LHCN-M2 (cell line): ENCODE data around the gene HRH2. TPM values are rescaled to one million over a fixed set of nuclear protein-coding genes. Genes with fewer than 3 reads are reported as not detected.
"Not testable (repeated sequence)": the region's sequence is repeated elsewhere in the genome, so short reads cannot be mapped to it uniquely, and the experiment has no call there.

Experiments
- DNase-seq: peaks from one replicate; pipeline ENCODE4 v3.0.0-alpha.2; 2012; ENCODE audit warnings: low read depth
- polyA plus RNA-seq: library from polyadenylated mRNA; unstranded; fragments of >200 nt; gene quantifications from one replicate; pipeline ENCODE4 v1.2.1, GENCODE V29; 2012; ENCODE audit warnings: missing spikeins
- total RNA-seq: library from RNA; depleted of rRNA; stranded (reverse); fragments of >200 nt; gene quantifications from 2 replicates; pipeline ENCODE4 v1.2.3, GENCODE V29; 2014; rRNA removed

The HRH2 gene, protein sequence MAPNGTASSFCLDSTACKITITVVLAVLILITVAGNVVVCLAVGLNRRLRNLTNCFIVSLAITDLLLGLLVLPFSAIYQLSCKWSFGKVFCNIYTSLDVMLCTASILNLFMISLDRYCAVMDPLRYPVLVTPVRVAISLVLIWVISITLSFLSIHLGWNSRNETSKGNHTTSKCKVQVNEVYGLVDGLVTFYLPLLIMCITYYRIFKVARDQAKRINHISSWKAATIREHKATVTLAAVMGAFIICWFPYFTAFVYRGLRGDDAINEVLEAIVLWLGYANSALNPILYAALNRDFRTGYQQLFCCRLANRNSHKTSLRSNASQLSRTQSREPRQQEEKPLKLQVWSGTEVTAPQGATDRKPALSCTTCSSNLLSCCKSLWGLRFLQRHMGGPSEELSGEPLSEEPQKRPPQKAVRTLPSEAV
- not detected in 2 replicates for total RNA-seq
- polyA plus RNA-seq = not detected

GRCh38 chr5:175657593-175658271 is at the start of gene HRH2:
HRH2 (plus strand) TSS chr5:175658071; CDS start chr5:175683234, 25,163 bp downstream.
- no peak for DNase-seq

DNA sequence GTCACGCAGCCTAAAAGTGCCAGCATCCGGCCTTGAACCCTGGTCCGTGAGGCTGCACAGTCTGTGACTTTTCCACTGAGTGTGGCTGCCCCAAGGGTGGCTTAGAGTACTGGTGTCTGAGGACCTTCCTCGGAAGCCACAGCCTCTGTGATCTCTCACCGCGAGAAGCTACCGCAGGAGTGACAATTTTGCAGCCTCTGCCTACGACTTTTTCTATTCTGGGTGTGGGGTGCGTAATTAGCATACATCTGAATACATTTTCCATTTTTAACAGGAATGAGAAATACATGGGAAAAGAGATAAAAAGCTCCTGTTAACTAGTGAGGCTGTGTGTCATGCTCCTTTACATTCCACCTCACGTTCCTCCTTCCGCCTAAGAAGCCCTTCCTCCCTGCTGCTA is 48.3 kb upstream of the HRH2 start:
- DNase-seq = no peak

- no peak for DNase-seq
Observed at GRCh38 chr5:175610381-175610780, 47.5 kb upstream of the HRH2 start.

- DNase-seq = no peak
Observed at GRCh38 chr5:175610898-175611297, 47.0 kb upstream of the HRH2 start.

DNA sequence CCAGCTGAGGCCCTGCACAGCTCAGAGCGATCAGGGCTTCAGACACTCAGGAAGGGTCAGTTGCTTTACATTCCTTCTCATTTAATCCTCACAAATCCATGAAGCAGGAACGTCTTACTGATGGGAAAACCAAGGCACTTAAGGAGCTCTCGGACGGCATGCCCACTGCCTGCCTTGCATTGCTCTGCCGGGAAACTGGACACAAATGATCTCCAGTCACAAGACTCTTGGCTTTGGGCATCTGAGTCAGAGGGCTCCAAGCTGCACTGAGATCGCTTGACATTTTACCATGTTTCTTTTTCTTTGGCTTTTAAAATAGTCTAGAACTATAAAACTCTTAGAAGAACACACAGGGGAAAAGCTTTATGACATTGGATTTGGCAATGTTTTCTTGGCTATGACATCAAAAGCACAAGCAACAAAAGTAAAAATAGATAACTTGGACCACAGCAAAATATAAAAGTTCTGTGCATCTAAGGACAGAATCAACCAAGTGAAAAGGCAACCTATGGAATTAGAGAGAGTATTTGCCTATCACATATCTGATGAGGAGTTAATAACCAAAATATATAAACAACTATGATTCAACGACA is 43.6 kb upstream of the HRH2 start:
- no peak for DNase-seq

DNA sequence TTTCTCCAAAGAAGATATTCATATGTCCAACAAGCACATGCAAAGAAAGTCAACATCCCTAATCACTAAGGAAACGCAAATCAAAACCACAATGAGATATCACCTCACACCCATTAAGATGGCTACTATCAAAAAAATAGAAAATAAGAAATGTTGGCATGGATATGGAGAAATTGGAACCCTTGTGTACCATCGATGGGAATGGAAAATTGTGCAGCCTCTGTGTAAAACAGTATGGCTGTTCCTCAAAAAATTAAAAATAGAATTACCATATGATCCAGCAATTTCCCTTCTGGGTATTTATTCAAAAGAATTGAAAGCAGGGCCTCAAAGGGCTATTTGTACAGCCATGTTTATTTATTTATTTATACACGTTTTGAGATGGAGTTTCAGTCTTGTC is 43.0 kb upstream of the HRH2 start:
- DNase-seq = no peak

GRCh38 chr5:175616083-175616482 is 41.8 kb upstream of the HRH2 start:
- DNase-seq = no peak

- DNase-seq = not testable (repeated sequence)
Observed at GRCh38 chr5:175616527-175616926, 41.3 kb upstream of the HRH2 start.

GRCh38 chr5:175617447-175617846 is 40.4 kb upstream of the HRH2 start:
- DNase-seq = no peak

GRCh38 chr5:175620527-175620926 is 37.3 kb upstream of the HRH2 start:
- no peak for DNase-seq

DNA sequence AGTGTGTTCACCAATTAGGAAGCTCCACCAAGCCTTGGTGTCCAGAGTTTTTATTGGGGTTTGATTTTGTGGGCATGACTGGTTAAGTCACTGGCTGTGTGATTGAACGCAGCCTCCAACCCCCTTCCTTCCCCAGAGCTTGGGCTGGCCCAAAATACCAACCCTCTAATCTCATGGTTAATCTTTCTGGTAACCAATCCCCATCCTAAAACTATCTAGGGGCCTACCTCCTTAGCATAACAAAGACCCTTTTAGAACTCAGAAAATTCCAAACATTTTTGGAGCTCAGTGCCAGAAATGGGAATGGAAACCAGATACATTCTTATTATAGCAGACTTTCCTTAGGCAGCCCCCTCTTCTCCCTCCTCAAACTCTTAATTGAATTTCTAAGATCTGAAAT is 35.9 kb upstream of the HRH2 start:
- no peak for DNase-seq

DNA sequence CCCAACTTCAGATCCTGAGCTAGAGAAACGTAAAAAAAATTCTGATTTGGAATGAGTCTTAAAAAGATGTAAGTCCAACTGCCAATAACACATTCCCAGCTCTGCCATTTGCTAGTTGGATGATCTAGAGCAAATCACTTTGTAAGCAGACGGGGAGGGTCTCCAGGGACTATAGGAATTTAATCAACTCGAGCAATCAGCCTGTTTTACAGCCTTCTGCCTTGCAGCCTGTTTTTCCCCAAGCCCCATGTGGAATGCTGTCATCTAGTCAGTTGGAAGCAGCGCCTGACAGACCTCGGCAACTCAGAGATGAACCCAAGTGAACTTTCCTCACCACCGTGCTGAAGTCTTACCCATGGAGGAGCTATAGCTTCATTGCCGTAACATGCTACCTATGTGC is 34.8 kb upstream of the HRH2 start:
- no peak for DNase-seq

GRCh38 chr5:175624316-175624715 is 33.6 kb upstream of the HRH2 start:
- DNase-seq = no peak

- DNase-seq = no peak
Observed at GRCh38 chr5:175627005-175627404, 30.9 kb upstream of the HRH2 start.

GRCh38 chr5:175627739-175628138 is 30.1 kb upstream of the HRH2 start:
- no peak for DNase-seq

DNA sequence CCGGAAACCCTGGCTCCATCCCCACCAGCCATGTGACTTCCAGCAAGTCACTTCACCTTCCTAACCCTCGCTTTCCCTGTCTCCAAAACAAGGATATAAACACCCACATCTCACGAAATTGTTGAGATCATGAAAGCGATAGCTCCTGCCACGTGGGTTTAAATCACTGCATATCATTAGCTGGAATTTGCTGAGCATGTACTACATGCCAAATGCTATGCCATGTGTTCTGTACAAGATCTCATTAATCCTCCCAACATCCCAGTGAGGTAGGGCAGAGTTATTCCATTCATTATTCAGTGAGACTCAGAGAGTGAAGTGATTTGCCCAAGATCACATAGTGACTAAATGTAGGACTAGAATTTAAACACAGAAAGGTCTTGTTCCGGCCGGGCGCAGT is 29.2 kb upstream of the HRH2 start:
- no peak for DNase-seq

DNA sequence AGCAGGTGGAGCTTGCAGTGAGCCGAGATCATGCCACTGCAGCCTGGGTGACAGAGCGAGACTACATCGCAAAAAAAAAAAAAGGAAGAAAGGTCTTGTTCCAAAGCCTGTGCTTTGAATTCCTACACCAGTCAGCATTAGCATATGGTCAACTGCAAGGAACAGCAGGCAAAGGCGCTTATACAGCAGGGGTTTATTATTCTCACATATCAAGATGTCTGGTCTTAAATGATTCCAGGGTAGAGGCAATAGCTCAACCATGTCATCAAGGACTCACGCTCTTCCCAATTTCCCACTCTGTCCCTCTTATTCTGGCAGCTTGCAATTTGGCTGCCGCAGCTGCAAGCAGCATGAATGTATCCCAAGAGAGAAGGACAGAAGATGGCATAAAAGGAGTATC is 28.6 kb upstream of the HRH2 start:
- no peak for DNase-seq

DNA sequence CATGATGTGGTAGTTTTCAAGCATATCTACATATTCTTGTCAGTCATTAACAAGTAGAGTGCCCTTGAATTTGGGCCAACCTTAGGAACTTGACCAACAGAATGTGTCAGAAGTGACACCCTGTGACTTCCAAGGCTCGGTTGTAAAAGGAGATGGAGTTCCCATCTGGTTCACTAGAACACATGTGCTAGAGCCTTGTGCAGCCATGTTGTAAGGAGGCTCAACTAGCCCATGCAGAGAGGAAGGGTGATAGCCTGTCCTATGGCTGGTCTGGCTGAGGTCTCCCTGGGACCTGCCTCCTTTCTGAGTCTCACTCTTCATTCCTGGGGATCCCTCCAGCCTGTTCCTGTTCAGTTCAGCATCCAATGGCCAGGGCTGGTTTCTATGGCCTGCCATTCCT is 28.1 kb upstream of the HRH2 start:
- no peak for DNase-seq

DNA sequence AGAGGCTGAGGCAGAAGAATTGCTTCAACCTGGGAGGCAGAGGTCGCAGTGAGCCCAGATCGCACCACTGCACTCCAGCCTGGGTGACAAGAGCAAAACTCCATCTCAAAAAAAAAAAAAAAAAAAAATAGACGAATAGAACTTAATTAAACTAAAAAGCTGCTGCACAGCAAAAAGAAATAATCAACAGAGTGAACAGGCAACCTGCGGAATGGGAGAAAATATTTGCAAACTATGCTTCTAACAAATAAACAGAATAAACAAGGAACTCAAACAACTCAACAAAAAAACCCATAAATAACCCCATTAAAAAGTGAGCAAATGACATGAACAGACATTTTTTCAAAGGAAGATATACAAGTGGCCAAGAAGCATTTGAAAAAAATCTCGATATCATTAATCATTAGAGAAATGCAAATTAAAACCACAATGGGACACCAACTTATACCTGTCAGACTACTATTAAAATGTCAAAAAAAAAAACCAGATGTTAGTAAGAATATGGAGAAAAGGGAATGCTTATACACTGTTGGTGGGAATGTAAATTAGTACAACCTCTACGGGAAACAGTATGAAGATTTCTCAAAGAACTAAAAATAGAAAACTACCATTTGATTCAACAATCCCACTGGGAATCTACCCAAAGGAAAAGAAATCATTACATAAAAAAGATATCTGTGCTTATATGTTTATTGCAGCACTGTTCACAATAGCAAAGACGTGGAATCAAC is 21.9 kb upstream of the HRH2 start:
- DNase-seq = no peak

DNA sequence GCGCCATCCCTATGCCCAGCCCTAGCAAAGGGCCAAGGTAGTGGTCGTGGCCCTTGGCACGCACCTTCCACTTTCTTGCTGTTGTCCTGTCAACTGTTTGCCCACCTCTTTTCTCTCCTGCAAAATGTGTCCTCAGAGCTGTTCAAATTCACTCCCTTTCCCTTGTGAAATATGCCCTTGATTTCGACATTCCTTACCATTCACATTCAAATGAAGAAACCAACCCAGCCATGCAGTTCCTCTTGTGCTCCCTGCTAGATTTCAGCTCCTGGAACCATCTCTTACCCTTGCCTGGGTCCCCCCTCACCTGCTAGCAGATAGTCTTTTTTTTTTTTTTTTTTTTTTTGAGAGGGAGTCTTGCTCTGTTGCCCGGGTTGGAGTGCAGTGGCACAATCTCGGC is 19.6 kb upstream of the HRH2 start:
- DNase-seq = no peak

GRCh38 chr5:175640106-175640775 is 17.6 kb upstream of the HRH2 start:
- DNase-seq = no peak
